ENCODE data around the gene C8B. TPM values are rescaled to one million over a fixed set of nuclear protein-coding genes. Genes with fewer than 3 reads are reported as not detected.

Gene C8B
- polyA plus RNA-seq, 1 donor from 2014 or later: not detected

DNA sequence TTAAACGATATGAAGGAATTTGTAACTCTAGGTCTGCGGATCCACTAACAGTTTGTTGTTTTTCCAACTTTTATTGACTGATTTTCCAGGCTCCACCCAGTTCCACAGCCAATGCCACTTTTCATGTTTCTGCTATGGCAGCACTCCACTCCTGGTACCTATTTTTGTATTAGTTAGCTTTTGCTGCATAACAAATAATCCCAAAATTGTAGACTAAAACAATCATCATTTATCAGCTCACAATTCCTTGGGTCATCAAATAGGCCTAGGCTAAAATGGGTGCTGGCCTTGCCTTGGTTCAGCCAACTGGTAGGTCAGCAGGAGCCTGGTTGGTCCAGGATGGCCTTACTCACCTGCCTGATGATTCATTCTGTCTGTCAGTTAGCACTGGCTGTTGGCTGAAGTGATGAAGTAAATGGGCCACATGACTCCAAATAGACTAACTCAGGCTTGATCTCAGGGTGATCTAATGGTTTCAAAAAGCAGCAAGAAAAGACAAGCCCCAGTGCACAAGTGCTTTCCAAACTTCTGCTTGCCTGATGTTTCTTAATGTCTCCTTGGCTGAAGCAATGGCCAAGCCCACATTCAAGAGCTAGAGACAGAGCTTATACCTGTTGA, 3.2 kb upstream of the C8B start:
- Histone ChIP-seq H3K9ac (ENCODE audit: low read length) (no peak overlapping the region), H3K9me3 (ENCODE audit: low read length) (no peaks in the 10 kb centered on the region), H4K20me1 (ENCODE audit: insufficient read depth) (no peaks in the 10 kb centered on the region), H3F3A (ENCODE audit: insufficient read depth, low read length, poor library complexity, severe bottlenecking) (no peaks in the 10 kb centered on the region), H3K27me3 (ENCODE audit: insufficient read depth, low read depth, low read length) (no peaks in the 10 kb centered on the region), H3K27ac (ENCODE audit: low read length) (no peak overlapping the region), H3K9me2 (ENCODE audit: insufficient read depth, low read length) (no peaks in the 10 kb centered on the region), H2AFZ (ENCODE audit: low read depth, low read length) (no peak overlapping the region), H3K36me3 (ENCODE audit: insufficient read depth, low read length) (no peaks in the 10 kb centered on the region), H3K4me2 (ENCODE audit: low read length) (no peak overlapping the region), H3K79me2 (replicated peaks; ENCODE audit: insufficient read depth, low read length) (no peaks in the 10 kb centered on the region), H3K4me3 (ENCODE audit: low read length) (no peak overlapping the region)
- TF ChIP-seq POLR2AphosphoS5 (IDR thresholded peaks at IDR 0.05): no peak
- TF ChIP-seq RAD21 (conservative IDR thresholded peaks at IDR 0.05): no peak
- TF ChIP-seq, protein P1, sequence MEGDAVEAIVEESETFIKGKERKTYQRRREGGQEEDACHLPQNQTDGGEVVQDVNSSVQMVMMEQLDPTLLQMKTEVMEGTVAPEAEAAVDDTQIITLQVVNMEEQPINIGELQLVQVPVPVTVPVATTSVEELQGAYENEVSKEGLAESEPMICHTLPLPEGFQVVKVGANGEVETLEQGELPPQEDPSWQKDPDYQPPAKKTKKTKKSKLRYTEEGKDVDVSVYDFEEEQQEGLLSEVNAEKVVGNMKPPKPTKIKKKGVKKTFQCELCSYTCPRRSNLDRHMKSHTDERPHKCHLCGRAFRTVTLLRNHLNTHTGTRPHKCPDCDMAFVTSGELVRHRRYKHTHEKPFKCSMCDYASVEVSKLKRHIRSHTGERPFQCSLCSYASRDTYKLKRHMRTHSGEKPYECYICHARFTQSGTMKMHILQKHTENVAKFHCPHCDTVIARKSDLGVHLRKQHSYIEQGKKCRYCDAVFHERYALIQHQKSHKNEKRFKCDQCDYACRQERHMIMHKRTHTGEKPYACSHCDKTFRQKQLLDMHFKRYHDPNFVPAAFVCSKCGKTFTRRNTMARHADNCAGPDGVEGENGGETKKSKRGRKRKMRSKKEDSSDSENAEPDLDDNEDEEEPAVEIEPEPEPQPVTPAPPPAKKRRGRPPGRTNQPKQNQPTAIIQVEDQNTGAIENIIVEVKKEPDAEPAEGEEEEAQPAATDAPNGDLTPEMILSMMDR (IDR thresholded peaks at IDR 0.05; ENCODE audit: poor library complexity, severe bottlenecking): no peak

DNA sequence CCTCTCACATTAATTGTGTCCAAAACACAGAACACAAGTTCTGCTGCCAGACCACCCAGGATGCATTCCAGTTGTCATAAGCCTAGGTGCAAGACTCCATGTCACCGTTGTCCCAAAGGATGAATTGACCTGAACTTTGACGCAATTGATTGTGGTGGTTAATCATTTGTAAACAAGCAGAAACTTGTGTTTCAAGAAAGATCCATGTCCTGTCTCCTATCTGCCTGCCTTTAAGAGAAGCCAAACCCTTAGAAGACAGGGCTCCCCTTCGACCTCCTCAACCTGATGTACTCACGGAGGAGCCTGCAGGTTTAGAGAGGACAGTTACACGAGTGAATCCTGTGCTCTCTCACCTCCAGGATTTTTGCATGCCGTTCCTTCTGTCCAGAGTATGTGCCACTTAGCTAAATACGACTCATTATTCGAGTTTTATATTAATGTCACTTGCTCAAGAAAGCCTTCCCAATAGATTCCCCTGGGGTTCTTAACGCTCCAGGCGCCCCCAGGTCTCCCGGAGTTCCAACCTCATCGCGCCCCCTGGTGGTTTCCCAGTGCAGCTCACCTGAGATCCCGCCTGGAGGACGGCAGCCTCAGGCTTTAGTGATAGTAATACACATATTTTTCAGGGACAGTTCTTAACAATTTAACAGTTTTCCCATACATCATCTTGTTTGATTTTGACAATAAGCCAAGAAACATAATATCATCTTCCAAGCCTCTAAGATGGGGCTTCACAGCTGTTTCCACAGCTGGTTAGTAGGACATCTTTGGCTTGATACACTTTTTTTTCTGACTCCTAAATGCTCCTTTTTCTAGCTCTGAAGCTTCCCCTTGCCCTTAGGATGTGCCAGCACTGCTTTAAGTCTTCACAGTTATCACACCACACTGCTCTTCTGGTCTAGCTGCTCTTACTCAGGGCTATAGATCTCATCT, 2.4 kb upstream of the C8B start:
- H3F3A ChIP-seq (ENCODE audit: insufficient read depth, low read length, poor library complexity, severe bottlenecking): no peaks in the 10 kb centered on the region
- TF ChIP-seq MXI1 (conservative IDR thresholded peaks at IDR 0.05; ENCODE audit: poor library complexity, severe bottlenecking): no peak
- no peak for TF ChIP-seq EZH2 (IDR thresholded peaks at IDR 0.05; ENCODE audit: borderline replicate concordance, insufficient read depth, low read length, poor library complexity, severe bottlenecking)
- TF ChIP-seq, protein P1 (IDR thresholded peaks at IDR 0.05; ENCODE audit: poor library complexity, severe bottlenecking): no peak
- no peak for TF ChIP-seq RAD21 (conservative IDR thresholded peaks at IDR 0.05)
- no peak for TF ChIP-seq POLR2AphosphoS5 (IDR thresholded peaks at IDR 0.05)
- no peak for TF ChIP-seq TAF1 (IDR thresholded peaks at IDR 0.05; ENCODE audit: low read depth)
- TF ChIP-seq, protein P2, sequence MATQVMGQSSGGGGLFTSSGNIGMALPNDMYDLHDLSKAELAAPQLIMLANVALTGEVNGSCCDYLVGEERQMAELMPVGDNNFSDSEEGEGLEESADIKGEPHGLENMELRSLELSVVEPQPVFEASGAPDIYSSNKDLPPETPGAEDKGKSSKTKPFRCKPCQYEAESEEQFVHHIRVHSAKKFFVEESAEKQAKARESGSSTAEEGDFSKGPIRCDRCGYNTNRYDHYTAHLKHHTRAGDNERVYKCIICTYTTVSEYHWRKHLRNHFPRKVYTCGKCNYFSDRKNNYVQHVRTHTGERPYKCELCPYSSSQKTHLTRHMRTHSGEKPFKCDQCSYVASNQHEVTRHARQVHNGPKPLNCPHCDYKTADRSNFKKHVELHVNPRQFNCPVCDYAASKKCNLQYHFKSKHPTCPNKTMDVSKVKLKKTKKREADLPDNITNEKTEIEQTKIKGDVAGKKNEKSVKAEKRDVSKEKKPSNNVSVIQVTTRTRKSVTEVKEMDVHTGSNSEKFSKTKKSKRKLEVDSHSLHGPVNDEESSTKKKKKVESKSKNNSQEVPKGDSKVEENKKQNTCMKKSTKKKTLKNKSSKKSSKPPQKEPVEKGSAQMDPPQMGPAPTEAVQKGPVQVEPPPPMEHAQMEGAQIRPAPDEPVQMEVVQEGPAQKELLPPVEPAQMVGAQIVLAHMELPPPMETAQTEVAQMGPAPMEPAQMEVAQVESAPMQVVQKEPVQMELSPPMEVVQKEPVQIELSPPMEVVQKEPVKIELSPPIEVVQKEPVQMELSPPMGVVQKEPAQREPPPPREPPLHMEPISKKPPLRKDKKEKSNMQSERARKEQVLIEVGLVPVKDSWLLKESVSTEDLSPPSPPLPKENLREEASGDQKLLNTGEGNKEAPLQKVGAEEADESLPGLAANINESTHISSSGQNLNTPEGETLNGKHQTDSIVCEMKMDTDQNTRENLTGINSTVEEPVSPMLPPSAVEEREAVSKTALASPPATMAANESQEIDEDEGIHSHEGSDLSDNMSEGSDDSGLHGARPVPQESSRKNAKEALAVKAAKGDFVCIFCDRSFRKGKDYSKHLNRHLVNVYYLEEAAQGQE (IDR thresholded peaks at IDR 0.05; ENCODE audit: borderline replicate concordance): no peak
- no peak for TF ChIP-seq EP300 (conservative IDR thresholded peaks at IDR 0.05; ENCODE audit: poor library complexity, severe bottlenecking)
- TF ChIP-seq SMC3 (conservative IDR thresholded peaks at IDR 0.05; ENCODE audit: poor library complexity): no peak

More for the DNA sequence above, 2.4 kb upstream of the C8B start:
- H3K4me3 ChIP-seq (ENCODE audit: low read length): no peak overlapping the region
- H3K27me3 ChIP-seq (ENCODE audit: insufficient read depth, low read depth, low read length): no peaks in the 10 kb centered on the region
- H3K9me3 ChIP-seq (ENCODE audit: low read length): no peaks in the 10 kb centered on the region
- no peak overlapping the region for H3K9ac ChIP-seq (ENCODE audit: low read length)
- H4K20me1 ChIP-seq (ENCODE audit: insufficient read depth): no peaks in the 10 kb centered on the region
- H3K36me3 ChIP-seq (ENCODE audit: insufficient read depth, low read length): no peaks in the 10 kb centered on the region
- H3K27ac ChIP-seq (ENCODE audit: low read length): no peak overlapping the region
- H3K79me2 ChIP-seq (replicated peaks; ENCODE audit: insufficient read depth, low read length): no peaks in the 10 kb centered on the region
- no peak overlapping the region for H3K4me2 ChIP-seq (ENCODE audit: low read length)
- no peaks in the 10 kb centered on the region for H3K9me2 ChIP-seq (ENCODE audit: insufficient read depth, low read length)
- no peak overlapping the region for H2AFZ ChIP-seq (ENCODE audit: low read depth, low read length)
